ENCODE data around the gene TTLL3. TPM values are rescaled to one million over a fixed set of nuclear protein-coding genes. Genes with fewer than 3 reads are reported as not detected.

Gene TTLL3
- total and polyA plus RNA-seq, 2 of the 8 experiments (the other 6 are each of a cell fraction or from before 2014, with no cell fraction given), result 5.9 to 8.9 TPM

DNA sequence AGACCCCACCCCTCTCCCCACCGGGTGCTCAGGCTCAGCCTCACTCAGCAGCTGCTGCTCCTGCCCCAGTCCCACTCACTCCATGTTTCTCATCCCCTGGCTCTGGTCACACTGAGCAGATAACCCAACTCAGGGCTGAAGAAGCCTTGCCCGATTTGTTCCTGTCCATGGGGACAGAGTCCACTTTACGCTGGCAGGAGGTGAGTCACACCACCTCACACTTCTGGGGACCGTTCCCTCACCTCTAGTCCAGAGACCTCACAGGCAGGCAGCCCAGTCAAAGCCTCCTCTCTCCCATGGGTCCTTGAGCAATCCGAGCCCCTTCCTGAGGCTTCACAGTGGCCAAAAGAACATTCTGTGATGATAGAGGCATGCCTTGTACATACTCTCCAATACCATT is 68.6 kb downstream of the TTLL3 start:
- no peaks in the 10 kb centered on the region; a peak in 1 of 7 replicates for H3K4me1 ChIP-seq (replicated peaks in 1 of 4; ENCODE audit: control insufficient read depth in 3 of 4, insufficient read depth in 4 of 4, low read length in 3 of 4)
- ChIA-PET CTCF (ENCODE audit: partially characterized antibody) (interaction anchor here (0.5 to 1.7 kb wide), 3 partner anchors 14 to 50 kb away, joined by 3 to 4 read pairs (median 3); no protein-coding TSS in a partner anchor), POLR2A (ENCODE audit: partially characterized antibody) (interaction anchor here (1.3 kb wide), 1 partner anchor 13 kb away, joined by 3 read pairs; no protein-coding TSS in a partner anchor)
- H4K8ac ChIP-seq (ENCODE audit: extremely low read depth, insufficient read depth, low read length), result no peak overlapping the region
- no peak overlapping the region for H3K23ac ChIP-seq (ENCODE audit: insufficient read length)
- 92% methylated on average over 5 of the region's 5 CpGs; no CpG with 5 or more reads in 1 of the 2 experiments for whole genome bisulfite sequencing, 2 experiments (ENCODE audit: extremely low coverage in 1 of 2, insufficient coverage in 1 of 2, insufficient read length in 1 of 2, insufficient replicate concordance in 2 of 2, low coverage in 1 of 2, low lambda C conversion rate in 2 of 2, missing lambda C conversion rate in 1 of 2)
- no peak overlapping the region for H2AK5ac ChIP-seq (ENCODE audit: low read depth, low read length)
- H2BK120ac ChIP-seq (replicated peaks; ENCODE audit: low read depth, low read length), result no peak overlapping the region
- H4K5ac ChIP-seq (ENCODE audit: insufficient read length, low read depth, low read length), result no peak overlapping the region
- no peak overlapping the region for H4K91ac ChIP-seq (replicated peaks; ENCODE audit: insufficient read length, low read length)
- H3K4me3 ChIP-seq (ENCODE audit: extremely low read depth in 1 of 4, insufficient read depth in 2 of 4, low read depth in 3 of 4, low read length in 4 of 4), result no peak overlapping the region
- H3K27ac ChIP-seq (ENCODE audit: low read depth, low read length), result no peak overlapping the region
- H3K18ac ChIP-seq (ENCODE audit: extremely low read depth, low read length), result no peak overlapping the region
- H3K9me3 ChIP-seq (ENCODE audit: insufficient read depth in 2 of 2, low read depth in 1 of 2, low read length in 1 of 2), result no peaks in the 10 kb centered on the region
- H2BK20ac ChIP-seq (ENCODE audit: low read length), result no peak overlapping the region
- no peak overlapping the region for H2BK15ac ChIP-seq (ENCODE audit: low read length)
- H3K4me2 ChIP-seq (ENCODE audit: insufficient read depth in 1 of 2, low read depth in 2 of 2, low read length in 2 of 2), result no peak overlapping the region
- no peak overlapping the region for H2BK12ac ChIP-seq (ENCODE audit: low read depth, low read length)
- H3K23me2 ChIP-seq (ENCODE audit: low read depth, low read length), result no peaks in the 10 kb centered on the region
- DNase-seq (ENCODE audit: low read depth in 1 of 2, low spot score in 2 of 2) (no peak), FAIRE-seq (no peak)
- no peak overlapping the region for H3K56ac ChIP-seq (replicated peaks; ENCODE audit: insufficient read length, low read depth, low read length)
- no peaks in the 10 kb centered on the region for H3K36me3 ChIP-seq (ENCODE audit: control insufficient read depth in 2 of 4, insufficient read depth in 4 of 4, low read length in 3 of 4)
- no peak overlapping the region for H2BK5ac ChIP-seq (ENCODE audit: low read depth, low read length)
- no peaks in the 10 kb centered on the region for H3K27me3 ChIP-seq (replicated peaks in 1 of 4; ENCODE audit: control insufficient read depth in 3 of 4, extremely low read depth in 1 of 4, insufficient read depth in 3 of 4, low read length in 3 of 4)
- H3K14ac ChIP-seq (ENCODE audit: insufficient read length), result no peak overlapping the region
- H2AFZ ChIP-seq (ENCODE audit: low read length), result no peak overlapping the region
- no peak overlapping the region for H3K9ac ChIP-seq (replicated peaks in 1 of 4; ENCODE audit: extremely low read depth in 1 of 4, low read depth in 3 of 4, low read length in 3 of 4)
- H3K79me1 ChIP-seq (ENCODE audit: low read depth, low read length), result no peaks in the 10 kb centered on the region
- no peak overlapping the region for H3K4ac ChIP-seq (replicated peaks; ENCODE audit: insufficient read length, low read depth, low read length)
- H3K79me2 ChIP-seq (ENCODE audit: control insufficient read depth in 1 of 2, insufficient read depth in 2 of 2, low read length in 2 of 2), result no peaks in the 10 kb centered on the region
- no peaks in the 10 kb centered on the region for H4K20me1 ChIP-seq (replicated peaks in 1 of 2; ENCODE audit: control insufficient read depth in 1 of 2, insufficient read depth in 2 of 2, low read length in 2 of 2)
- TF ChIP-seq TBP (IDR thresholded peaks at IDR 0.05; ENCODE audit: low read depth, low read length) (no peak), JUND (IDR thresholded peaks at IDR 0.05; ENCODE audit: low read length) (no peak), ATF2 (IDR thresholded peaks at IDR 0.05; ENCODE audit: low read length) (no peak), NANOG (IDR thresholded peaks at IDR 0.05; ENCODE audit: insufficient read depth, low read depth, low read length, poor library complexity, severe bottlenecking) (no peak), SP4 (IDR thresholded peaks at IDR 0.05; ENCODE audit: low read length) (no peak), GABPA (IDR thresholded peaks at IDR 0.05; ENCODE audit: borderline replicate concordance, insufficient read depth, low read length) (no peak), CTBP2 (IDR thresholded peaks at IDR 0.05; ENCODE audit: borderline replicate concordance, insufficient read depth, insufficient read length, low read length) (no peak), SUZ12 (IDR thresholded peaks at IDR 0.05; ENCODE audit: low read length) (no peak)
- TF ChIP-seq, protein P1, sequence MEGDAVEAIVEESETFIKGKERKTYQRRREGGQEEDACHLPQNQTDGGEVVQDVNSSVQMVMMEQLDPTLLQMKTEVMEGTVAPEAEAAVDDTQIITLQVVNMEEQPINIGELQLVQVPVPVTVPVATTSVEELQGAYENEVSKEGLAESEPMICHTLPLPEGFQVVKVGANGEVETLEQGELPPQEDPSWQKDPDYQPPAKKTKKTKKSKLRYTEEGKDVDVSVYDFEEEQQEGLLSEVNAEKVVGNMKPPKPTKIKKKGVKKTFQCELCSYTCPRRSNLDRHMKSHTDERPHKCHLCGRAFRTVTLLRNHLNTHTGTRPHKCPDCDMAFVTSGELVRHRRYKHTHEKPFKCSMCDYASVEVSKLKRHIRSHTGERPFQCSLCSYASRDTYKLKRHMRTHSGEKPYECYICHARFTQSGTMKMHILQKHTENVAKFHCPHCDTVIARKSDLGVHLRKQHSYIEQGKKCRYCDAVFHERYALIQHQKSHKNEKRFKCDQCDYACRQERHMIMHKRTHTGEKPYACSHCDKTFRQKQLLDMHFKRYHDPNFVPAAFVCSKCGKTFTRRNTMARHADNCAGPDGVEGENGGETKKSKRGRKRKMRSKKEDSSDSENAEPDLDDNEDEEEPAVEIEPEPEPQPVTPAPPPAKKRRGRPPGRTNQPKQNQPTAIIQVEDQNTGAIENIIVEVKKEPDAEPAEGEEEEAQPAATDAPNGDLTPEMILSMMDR (IDR thresholded peaks at IDR 0.05; ENCODE audit: control extremely low read depth in 1 of 3, insufficient read depth in 1 of 3, low read depth in 1 of 3, low read length in 3 of 3), result no peak

Measured in H1 (cell line).